Melanocyte of skin (primary cell): ENCODE results near the gene ZDHHC14. TPM values are rescaled to one million over a fixed set of nuclear protein-coding genes. Genes with fewer than 3 reads are reported as not detected.

Experiments used
- small RNA-seq, 2 donors: library from RNA; depleted of rRNA; stranded (forward); fragments of <200 nt; gene quantifications; one replicate each; pipeline ENCODE3, GENCODE V24; 2012
- total RNA-seq, 2 donors: library from RNA; depleted of rRNA; stranded (reverse); fragments of >200 nt; gene quantifications; 2 replicates each; pipeline ENCODE4 v1.2.3, GENCODE V29; 2012

The ZDHHC14 gene
- total RNA-seq = 1 to 10 TPM; 8.3 to 10.0 TPM

DNA sequence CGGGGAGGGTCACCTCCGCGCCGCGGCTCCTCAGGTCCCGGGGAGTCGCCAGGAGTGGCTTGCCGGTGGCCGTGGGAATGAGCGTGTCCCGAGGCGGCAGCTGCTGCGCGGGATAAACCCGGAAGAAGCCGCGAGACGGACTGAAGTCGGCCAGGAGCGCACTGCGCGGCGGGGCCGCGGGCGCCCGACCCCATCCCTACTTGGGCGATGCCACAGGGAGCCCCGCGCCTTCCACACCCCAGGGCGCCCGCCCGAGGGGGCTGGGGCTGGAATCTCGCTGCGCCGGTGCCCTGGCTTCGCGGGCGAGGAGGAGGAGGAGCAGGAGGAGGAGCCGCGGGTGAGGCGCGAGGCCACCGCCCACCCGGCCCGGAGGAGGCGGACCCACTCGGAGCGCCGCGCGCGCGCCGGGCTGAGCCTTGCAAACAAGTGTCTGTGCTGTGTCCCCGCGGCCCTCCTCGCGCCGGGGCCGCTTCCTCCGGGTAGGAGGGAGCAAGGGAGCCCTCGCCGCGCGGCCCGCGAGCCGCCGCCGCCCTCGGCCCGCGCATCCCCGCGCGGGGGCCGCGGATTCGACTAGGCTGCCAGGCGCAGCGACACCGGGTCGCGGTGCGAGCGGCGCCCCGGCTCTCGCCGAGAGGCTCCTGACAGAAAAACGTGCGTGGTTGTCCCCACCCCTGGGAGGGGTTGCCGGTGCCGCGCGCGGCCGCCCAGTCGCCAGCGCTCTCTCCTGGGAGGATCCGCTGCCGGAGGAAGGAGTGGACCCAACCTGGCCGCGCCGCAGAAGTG, at the start of gene ZDHHC14:
TSS of gene ZDHHC14 (plus strand) at position 412 of the 783 bp plus-strand sequence.

Small RNA genes lying within 50 kb of the gene (small RNA-seq; reads per million reads assigned to genes)
- gene MIR3692 = 0.17 to 0.90 reads per million in 2 donors

Other genes with a start within 250 kb of the ZDHHC14 start
- 1 to 10 TPM; 4.5 to 4.7 TPM for gene TMEM242, start 57.7 kb upstream of the ZDHHC14 start, total RNA-seq